K562 (cell line): ENCODE results near the gene SERPINA5. TPM values are rescaled to one million over a fixed set of nuclear protein-coding genes. Genes with fewer than 3 reads are reported as not detected.

Experiments used
- ARID4B ChIP-seq: sonication (generic); formaldehyde crosslinking; IDR thresholded peaks from 2 replicates; pipeline ENCODE4 v1.8.0; 2022; ENCODE audit warnings: mild to moderate bottlenecking, missing genetic modification reagents
- DEAF1 ChIP-seq: fragments of 450-650 bp; formaldehyde crosslinking; IDR thresholded peaks from 2 replicates; pipeline ENCODE4 v1.4.0; 2020; ENCODE audit warnings: mild to moderate bottlenecking, moderate library complexity
- ESRRA ChIP-seq: fragments of 450-650 bp; IDR thresholded peaks from 2 replicates; pipeline ENCODE4 v1.6.1; 2014; ENCODE audit warnings: low read depth, mild to moderate bottlenecking, moderate library complexity, borderline replicate concordance
- HDGF ChIP-seq: fragments of 450-650 bp; IDR thresholded peaks from 2 replicates; pipeline ENCODE4 v1.6.1; 2016
- HIVEP1 ChIP-seq: fragments of 250-450 bp; sonication (Bioruptor Pico); IDR thresholded peaks from 2 replicates; pipeline ENCODE4 v1.4.0; 2020; ENCODE audit warnings: mild to moderate bottlenecking
- HNRNPK ChIP-seq: fragments of 200-400 bp; formaldehyde crosslinking; IDR thresholded peaks from one replicate; pipeline ENCODE4 v1.6.1; 2018; ENCODE audit warnings: mild to moderate bottlenecking, low read depth, low read length; ENCODE audit not compliant: poor library complexity, severe bottlenecking
- NCOA2 ChIP-seq, 2 experiments: fragments of 450-650 bp; IDR thresholded peaks; 2 replicates each; pipeline ENCODE4 v1.6.1; 2018; ENCODE audit warnings: mild to moderate bottlenecking in 2 of 2, moderate library complexity in 1 of 2; ENCODE audit not compliant: partially characterized antibody in 2 of 2
- PBX2 ChIP-seq, 2 experiments: IDR thresholded peaks in 1 of 2; conservative IDR thresholded peaks in 1 of 2; 2 replicates each; pipeline ENCODE4 v1.6.1; 2016; ENCODE audit warnings: low read depth in 2 of 2, mild to moderate bottlenecking in 1 of 2, missing compliant biosample characterization in 1 of 2, missing genetic modification characterization in 1 of 2, moderate library complexity in 1 of 2
- ZNF76 ChIP-seq: fragments of 250-450 bp; sonication (Bioruptor Pico); IDR thresholded peaks from 2 replicates; pipeline ENCODE4 v1.4.0; 2020; ENCODE audit warnings: mild to moderate bottlenecking, moderate library complexity, borderline replicate concordance
- polyA plus RNA-seq, 8 experiments: library from polyadenylated mRNA; depleted of rRNA in 4 of 8; stranded (reverse) in 5 of 8; unstranded in 3 of 8; fragments of >200 nt; fragmentation: Nextera tagmentation in 2 of 8; fragmentation: Illumina TruSeq in 1 of 8; extraction: Ambion mirVana in 2 of 8; extraction: Trizol in 1 of 8; gene quantifications; 2 replicates each; pipeline versions ENCODE4 v1.2.1 to v1.2.3, GENCODE V29; 2011 to 2014; ENCODE audit warnings: inconsistent platforms in 1 of 8, missing spikeins in 1 of 8
- total RNA-seq, 7 experiments: library from RNA; depleted of rRNA in 6 of 7; stranded (reverse); fragments of >200 nt in 6 of 7; fragmentation: Illumina TruSeq in 2 of 7; extraction: Trizol in 2 of 7; gene quantifications; 2 replicates each; pipeline versions ENCODE4 v1.2.1 to v1.2.3, GENCODE V29; 2011 to 2021; ENCODE audit warnings: low replicate concordance in 1 of 7
- TF ChIP-seq, protein P1 (sequence below), 2 experiments: fragments of 450-650 bp in 1 of 2; IDR thresholded peaks; 2 replicates each; pipeline ENCODE4 v1.6.1; 2011 to 2017; ENCODE audit warnings: low read depth in 2 of 2, antibody characterized with exemption in 1 of 2, borderline replicate concordance in 1 of 2, low read length in 1 of 2, mild to moderate bottlenecking in 1 of 2, mixed read lengths in 1 of 2; ENCODE audit not compliant: control insufficient read depth in 1 of 2

The SERPINA5 gene
- total and polyA plus RNA-seq, 9 of the 15 experiments (the other 6 are each of a cell fraction or from before 2014, with no cell fraction given) = 0.38 TPM; not detected in 8

GRCh38 chr14:94570002-94570400 is 11.2 kb upstream of the SERPINA5 start (continued):
- TF ChIP-seq, protein P1, sequence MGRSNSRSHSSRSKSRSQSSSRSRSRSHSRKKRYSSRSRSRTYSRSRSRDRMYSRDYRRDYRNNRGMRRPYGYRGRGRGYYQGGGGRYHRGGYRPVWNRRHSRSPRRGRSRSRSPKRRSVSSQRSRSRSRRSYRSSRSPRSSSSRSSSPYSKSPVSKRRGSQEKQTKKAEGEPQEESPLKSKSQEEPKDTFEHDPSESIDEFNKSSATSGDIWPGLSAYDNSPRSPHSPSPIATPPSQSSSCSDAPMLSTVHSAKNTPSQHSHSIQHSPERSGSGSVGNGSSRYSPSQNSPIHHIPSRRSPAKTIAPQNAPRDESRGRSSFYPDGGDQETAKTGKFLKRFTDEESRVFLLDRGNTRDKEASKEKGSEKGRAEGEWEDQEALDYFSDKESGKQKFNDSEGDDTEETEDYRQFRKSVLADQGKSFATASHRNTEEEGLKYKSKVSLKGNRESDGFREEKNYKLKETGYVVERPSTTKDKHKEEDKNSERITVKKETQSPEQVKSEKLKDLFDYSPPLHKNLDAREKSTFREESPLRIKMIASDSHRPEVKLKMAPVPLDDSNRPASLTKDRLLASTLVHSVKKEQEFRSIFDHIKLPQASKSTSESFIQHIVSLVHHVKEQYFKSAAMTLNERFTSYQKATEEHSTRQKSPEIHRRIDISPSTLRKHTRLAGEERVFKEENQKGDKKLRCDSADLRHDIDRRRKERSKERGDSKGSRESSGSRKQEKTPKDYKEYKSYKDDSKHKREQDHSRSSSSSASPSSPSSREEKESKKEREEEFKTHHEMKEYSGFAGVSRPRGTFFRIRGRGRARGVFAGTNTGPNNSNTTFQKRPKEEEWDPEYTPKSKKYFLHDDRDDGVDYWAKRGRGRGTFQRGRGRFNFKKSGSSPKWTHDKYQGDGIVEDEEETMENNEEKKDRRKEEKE (IDR thresholded peaks at IDR 0.05; ENCODE audit: borderline replicate concordance in 1 of 2, control insufficient read depth in 1 of 2, low read depth in 2 of 2, low read length in 1 of 2) = no peak
- TF ChIP-seq HDGF (no peak), ESRRA (no peak), NCOA2 (IDR thresholded peaks at IDR 0.05; ENCODE audit: partially characterized antibody in 2 of 2) (no peak), PBX2 (CRISPR knock-in tag; IDR thresholded peaks at IDR 0.05; ENCODE audit: low read depth) (no peak), PBX2 (tag; conservative IDR thresholded peaks at IDR 0.05; ENCODE audit: low read depth) (no peak), ARID4B (CRISPR knock-in tag) (no peak), DEAF1 (CRISPR knock-in tag) (no peak), ZNF76 (CRISPR knock-in tag) (no peak), HNRNPK (no peak), HIVEP1 (no peak)
